PC-3 (cell line): ENCODE data around the gene CPLANE2.

Source experiments
- CTCF ChIP-seq: fragments of 300-600 bp; sonication (generic); conservative IDR thresholded peaks from 2 replicates; pipeline ENCODE4 v1.5.1; 2017; ENCODE audit warnings: antibody characterized with exemption, low read depth, mild to moderate bottlenecking, low read length
- EZH2 ChIP-seq: fragments of 300-600 bp; sonication (generic); IDR thresholded peaks from one replicate; pipeline ENCODE4 v1.6.1; 2017; ENCODE audit warnings: antibody characterized with exemption, mild to moderate bottlenecking, low read length; ENCODE audit not compliant: unreplicated experiment
- EZH2phosphoT487 ChIP-seq: fragments of 300-600 bp; sonication (generic); IDR thresholded peaks from 2 replicates; pipeline ENCODE4 v1.6.1; 2018; ENCODE audit warnings: mild to moderate bottlenecking, antibody characterized with exemption, low read length, borderline replicate concordance

- TF ChIP-seq CTCF: no peak
- no peak for TF ChIP-seq EZH2
- no peak for TF ChIP-seq EZH2phosphoT487
These were observed 46.9 kb downstream of the CPLANE2 start for GRCh38 chr1:16189921-16190621.
